Calu3 (cell line): ENCODE results near the gene BATF3. TPM values are rescaled to one million over a fixed set of nuclear protein-coding genes. Genes with fewer than 3 reads are reported as not detected.
"Not testable (repeated sequence)": the region's sequence is repeated elsewhere in the genome, so short reads cannot be mapped to it uniquely, and the experiment has no call there.

Experiments
- BruUV-seq: library from RNA; stranded (reverse); fragments of 400-500 nt; replicated peaks from 2 replicates; lab custom pipeline; 2021; lab: Mats Ljungman, UMichigan
- CTCF ChIA-PET: fragments of 300-600 bp; sonication (Branson Sonifier 250); formaldehyde crosslinking; loops from one replicate; lab custom pipeline; 2022; ENCODE audit warnings: antibody characterized with exemption; lab: Charles Lee
- DNase-seq: peaks from one replicate; pipeline ENCODE4 v3.0.0; 2022
- H3K27ac Mint-ChIP-seq: one replicate; pipeline ENCODE4 v1.8.0; 2022; ENCODE audit warnings: mixed read lengths; ENCODE audit not compliant: unreplicated experiment
- H3K27me3 Mint-ChIP-seq: one replicate; pipeline ENCODE4 v1.8.0; 2022; ENCODE audit warnings: mixed read lengths; ENCODE audit not compliant: unreplicated experiment
- H3K36me3 Mint-ChIP-seq: one replicate; pipeline ENCODE4 v1.8.0; 2022; ENCODE audit warnings: mild to moderate bottlenecking, moderate library complexity, mixed read lengths; ENCODE audit not compliant: insufficient read depth, unreplicated experiment
- H3K4me1 Mint-ChIP-seq: one replicate; pipeline ENCODE4 v1.8.0; 2022; ENCODE audit warnings: mild to moderate bottlenecking, low read depth, mixed read lengths; ENCODE audit not compliant: unreplicated experiment
- H3K4me3 Mint-ChIP-seq: one replicate; pipeline ENCODE4 v1.8.0; 2022; ENCODE audit warnings: mild to moderate bottlenecking, low read depth, moderate library complexity, mixed read lengths; ENCODE audit not compliant: unreplicated experiment
- H3K9me3 Mint-ChIP-seq: one replicate; pipeline ENCODE4 v1.8.0; 2022; ENCODE audit warnings: low read depth, mixed read lengths; ENCODE audit not compliant: unreplicated experiment
- CTCF ChIP-seq: fragments of 200-600 bp; IDR thresholded peaks from one replicate; pipeline ENCODE4 v1.8.0; 2022; ENCODE audit warnings: antibody characterized with exemption; ENCODE audit not compliant: unreplicated experiment
- intact Hi-C: fragments of 100-400 bp; cut with micrococcal nuclease; formaldehyde crosslinking; loops from one replicate; pipeline ENCODE4 v1.10.0; 2022; ENCODE audit not compliant: unreplicated experiment
- total RNA-seq: library from RNA; stranded (reverse); gene quantifications from 2 replicates; pipeline ENCODE4 v1.2.3, GENCODE V29; 2022

BATF3 gene
- total RNA-seq, 1 experiment from 2014 or later: 0.90 TPM

GRCh38 chr1:212728606-212729005 is 29.0 kb upstream of the BATF3 start:
- no peak for DNase-seq
- H3K4me3 Mint-ChIP-seq: no peak overlapping the region
- no peaks in the 10 kb centered on the region for H3K36me3 Mint-ChIP-seq
- no peaks in the 10 kb centered on the region for H3K9me3 Mint-ChIP-seq
- H3K4me1 Mint-ChIP-seq: peaks cover 5% of the 10 kb centered on the region
- no peak for TF ChIP-seq CTCF
- CTCF ChIA-PET: no interaction called here
- intact Hi-C loops: no loop called here
- no peaks in the 10 kb centered on the region for H3K27me3 Mint-ChIP-seq
- BruUV-seq: no TSS peak
- H3K27ac Mint-ChIP-seq: no peak overlapping the region

GRCh38 chr1:212727386-212728181 is 27.9 kb upstream of the BATF3 start:
- intact Hi-C loops: no loop called here
- peaks cover 8% of the 10 kb centered on the region for H3K4me1 Mint-ChIP-seq
- no peak overlapping the region for H3K4me3 Mint-ChIP-seq
- DNase-seq: no peak
- H3K36me3 Mint-ChIP-seq: no peaks in the 10 kb centered on the region
- H3K9me3 Mint-ChIP-seq: no peaks in the 10 kb centered on the region
- H3K27me3 Mint-ChIP-seq: no peaks in the 10 kb centered on the region
- TF ChIP-seq CTCF: no peak
- CTCF ChIA-PET: no interaction called here
- BruUV-seq: no TSS peak
- no peak overlapping the region for H3K27ac Mint-ChIP-seq

GRCh38 chr1:212724679-212725078 is 25.0 kb upstream of the BATF3 start:
- H3K9me3 Mint-ChIP-seq, CTCF ChIA-PET, intact Hi-C loops, H3K27ac Mint-ChIP-seq, DNase-seq, H3K4me3 Mint-ChIP-seq, H3K36me3 Mint-ChIP-seq, H3K27me3 Mint-ChIP-seq, BruUV-seq: not testable (repeated sequence)
- H3K4me1 Mint-ChIP-seq: peaks cover 24% of the 10 kb centered on the region

- intact Hi-C loops: no loop called here
- no peak overlapping the region for H3K4me3 Mint-ChIP-seq
- H3K36me3 Mint-ChIP-seq: no peaks in the 10 kb centered on the region
- TF ChIP-seq CTCF: no peak
- peaks cover 24% of the 10 kb centered on the region for H3K4me1 Mint-ChIP-seq
- BruUV-seq: no TSS peak
- DNase-seq: no peak
- no peaks in the 10 kb centered on the region for H3K9me3 Mint-ChIP-seq
- no peak overlapping the region for H3K27ac Mint-ChIP-seq
- CTCF ChIA-PET: interaction anchor here (1.4 kb wide), 1 partner anchor 245 kb away, joined by 4 read pairs; no protein-coding TSS in a partner anchor
- peaks cover 17% of the 10 kb centered on the region for H3K27me3 Mint-ChIP-seq
These were observed 22.8 kb upstream of the BATF3 start for GRCh38 chr1:212722270-212722957.
